ENCODE data around the gene CAVIN1.
"Not testable (repeated sequence)": the region's sequence is repeated elsewhere in the genome, so short reads cannot be mapped to it uniquely, and the experiment has no call there.

Gene CAVIN1, protein sequence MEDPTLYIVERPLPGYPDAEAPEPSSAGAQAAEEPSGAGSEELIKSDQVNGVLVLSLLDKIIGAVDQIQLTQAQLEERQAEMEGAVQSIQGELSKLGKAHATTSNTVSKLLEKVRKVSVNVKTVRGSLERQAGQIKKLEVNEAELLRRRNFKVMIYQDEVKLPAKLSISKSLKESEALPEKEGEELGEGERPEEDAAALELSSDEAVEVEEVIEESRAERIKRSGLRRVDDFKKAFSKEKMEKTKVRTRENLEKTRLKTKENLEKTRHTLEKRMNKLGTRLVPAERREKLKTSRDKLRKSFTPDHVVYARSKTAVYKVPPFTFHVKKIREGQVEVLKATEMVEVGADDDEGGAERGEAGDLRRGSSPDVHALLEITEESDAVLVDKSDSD

GRCh38 chr17:42422958-42423712 lies at the start of gene CAVIN1:
CAVIN1 (minus strand) TSS chr17:42423256; CDS start chr17:42423097, 159 bp downstream.
- peak; percentile 36 for DNase-seq

- DNase-seq, result no peak
Observed at GRCh38 chr17:42467889-42468288, 44.8 kb upstream of the CAVIN1 start.

DNA sequence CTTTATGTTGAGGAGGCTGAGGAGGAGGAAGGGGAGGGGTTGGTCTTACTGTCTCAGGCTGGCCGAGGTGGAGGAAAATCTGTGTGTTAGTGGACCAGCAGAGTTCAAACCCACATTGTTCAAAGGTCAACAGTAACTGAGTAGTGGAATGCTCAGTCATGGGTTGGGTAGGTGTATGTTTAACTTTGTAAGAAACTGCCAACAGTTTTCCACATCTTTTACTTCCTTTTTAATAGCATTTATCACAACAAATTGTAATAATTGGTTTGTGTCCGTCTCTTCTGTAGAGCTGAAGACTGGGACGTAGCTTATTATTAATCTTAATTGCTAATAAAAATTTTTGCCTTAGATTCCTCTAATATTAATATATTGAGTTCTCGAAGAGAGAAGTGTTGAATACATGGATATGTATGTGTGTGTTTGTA lies 40.9 kb upstream of the CAVIN1 start:
- DNase-seq, result no peak

DNA sequence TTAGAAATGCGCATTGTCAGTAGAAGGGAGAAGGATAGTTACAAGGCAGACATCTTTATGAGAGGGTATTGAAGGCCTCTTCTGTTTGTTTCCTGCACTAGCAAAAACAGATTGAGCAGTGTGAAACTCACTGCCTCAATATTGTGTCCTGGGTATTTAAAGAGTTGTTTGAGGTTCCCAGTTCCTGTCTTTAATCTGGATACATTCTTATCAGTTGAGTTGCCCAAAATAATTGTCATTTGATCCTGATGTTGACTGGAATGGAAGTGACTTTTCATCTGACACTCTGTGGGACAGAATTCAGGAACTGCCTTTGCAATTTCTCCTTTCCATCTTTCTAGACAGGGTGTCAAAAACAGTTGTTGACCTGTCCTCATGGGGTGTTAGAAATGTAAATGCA lies 37.3 kb upstream of the CAVIN1 start:
- DNase-seq, result no peak

DNA sequence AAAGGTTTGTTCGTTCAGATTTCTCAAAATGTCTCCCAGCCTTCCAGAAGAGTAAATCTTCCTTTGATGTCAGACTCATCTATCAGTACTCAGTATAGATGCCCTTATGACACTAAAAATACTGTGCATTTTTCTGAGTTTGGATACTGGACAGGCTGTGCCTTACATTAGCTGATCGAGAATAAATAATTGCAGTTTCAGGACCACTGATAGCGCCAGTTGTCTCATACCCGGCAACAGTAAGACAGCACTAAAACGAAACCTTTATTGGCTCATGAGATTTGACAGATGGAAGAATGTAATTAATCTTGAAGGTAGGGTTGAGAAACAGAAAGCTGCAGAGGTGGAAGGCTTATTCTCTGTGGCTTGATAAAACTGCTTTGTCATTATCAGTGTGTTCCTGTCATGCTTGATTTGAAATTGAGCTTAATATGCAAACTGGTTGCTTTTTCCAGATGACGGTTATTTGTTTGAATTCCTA lies 36.8 kb upstream of the CAVIN1 start:
- no peak for DNase-seq

DNA sequence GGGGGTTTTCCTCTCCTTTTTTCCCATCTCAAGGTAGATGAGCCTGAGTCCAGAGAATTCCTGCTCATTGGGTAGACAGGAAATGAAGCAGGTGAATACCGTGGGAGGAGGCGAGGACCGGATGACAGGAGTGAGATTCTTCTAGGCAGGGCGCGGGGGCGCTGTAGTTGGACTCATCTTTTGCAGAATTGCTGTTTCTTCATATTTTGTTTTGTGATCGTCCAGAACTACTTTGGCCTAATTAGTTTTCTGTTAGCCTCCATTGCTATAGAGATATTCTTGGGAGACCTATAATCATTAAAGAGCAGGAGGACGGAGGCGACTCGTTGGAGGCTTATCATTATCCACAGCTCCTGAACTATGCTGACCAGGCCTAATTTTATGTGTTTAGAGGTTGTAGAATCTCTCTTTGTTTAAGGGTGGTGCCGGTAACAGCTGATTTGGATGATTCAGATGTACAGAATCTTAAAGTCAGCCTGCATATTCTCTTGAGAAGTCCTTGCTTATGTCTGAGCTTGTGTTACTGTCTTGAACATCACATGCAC lies 36.3 kb upstream of the CAVIN1 start:
- DNase-seq, result peak; percentile 40

- DNase-seq, result peak; percentile 94
Observed at GRCh38 chr17:42458497-42459255, 35.6 kb upstream of the CAVIN1 start, which contains the start of gene ATP6V0A1. ATP6V0A1 (plus strand) TSS chr17:42458878; CDS start chr17:42460895, 2,017 bp downstream.

GRCh38 chr17:42457107-42457792 lies 34.2 kb upstream of the CAVIN1 start:
- DNase-seq, result no peak

DNA sequence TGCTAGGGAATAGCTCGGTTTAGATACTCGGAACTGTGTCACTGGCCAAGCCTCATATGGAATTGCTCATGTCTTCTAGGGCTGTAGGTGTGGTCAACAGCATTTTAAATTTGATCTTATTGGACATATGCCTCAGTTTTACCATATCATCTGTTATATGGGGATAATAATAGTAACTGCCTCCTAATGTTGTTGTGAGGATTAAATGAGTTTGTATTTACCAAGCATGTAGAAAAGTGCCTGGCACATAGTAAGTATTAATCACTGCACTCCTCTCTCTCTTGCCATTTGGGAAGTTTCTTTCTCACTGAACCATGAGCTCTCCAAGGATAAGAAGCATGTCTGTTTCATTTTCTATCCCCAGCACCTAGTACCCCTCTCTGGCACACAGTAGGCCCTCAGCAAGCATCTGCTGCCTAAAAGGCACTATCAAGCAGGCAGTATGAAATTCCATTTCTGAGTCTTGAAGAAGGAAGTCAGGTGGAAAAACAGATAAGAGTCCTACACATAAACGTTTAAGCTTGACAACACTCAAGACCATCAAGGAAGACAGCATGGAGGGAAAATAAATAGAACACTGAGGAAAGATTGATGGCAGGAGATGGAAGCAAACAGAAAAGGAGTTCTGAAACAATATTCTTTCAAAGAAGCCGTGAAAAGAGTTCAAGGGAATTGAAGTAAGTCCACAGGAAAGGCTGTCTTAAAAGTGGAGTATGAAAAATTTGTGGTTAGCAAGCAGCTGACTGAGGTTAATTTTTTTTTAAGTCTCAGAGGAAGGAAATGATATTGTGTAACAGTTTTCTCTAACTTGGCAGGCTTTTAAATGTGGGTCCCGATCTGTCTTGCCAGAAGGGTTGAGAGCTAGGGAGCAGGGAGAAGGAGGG lies 33.4 kb upstream of the CAVIN1 start:
- no peak for DNase-seq

- DNase-seq, result not testable (repeated sequence)
Observed at GRCh38 chr17:42454987-42455386, 31.9 kb upstream of the CAVIN1 start.

GRCh38 chr17:42453439-42453838 lies 30.4 kb upstream of the CAVIN1 start:
- no peak for DNase-seq

- not testable (repeated sequence) for DNase-seq
Observed at GRCh38 chr17:42451270-42451669, 28.2 kb upstream of the CAVIN1 start.

DNA sequence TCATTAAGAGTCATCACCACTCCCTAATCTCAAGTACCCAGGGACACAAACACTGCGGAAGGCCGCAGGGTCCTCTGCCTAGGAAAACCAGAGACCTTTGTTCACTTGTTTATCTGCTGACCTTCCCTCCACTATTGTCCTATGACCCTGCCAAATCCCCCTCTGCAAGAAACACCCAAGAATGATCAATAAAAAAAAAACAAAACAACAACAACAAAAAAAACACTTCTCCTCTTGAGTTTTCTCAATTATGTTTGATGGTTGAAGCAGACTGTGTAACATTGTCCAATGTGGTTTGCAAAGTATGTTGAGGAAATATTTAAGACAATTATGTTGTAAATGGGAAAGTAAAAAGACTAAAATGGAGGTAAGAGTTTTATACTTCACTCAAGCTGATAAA lies 26.8 kb upstream of the CAVIN1 start:
- DNase-seq, result not testable (repeated sequence)

- not testable (repeated sequence) for DNase-seq
Observed at GRCh38 chr17:42449176-42449575, 26.1 kb upstream of the CAVIN1 start.

DNA sequence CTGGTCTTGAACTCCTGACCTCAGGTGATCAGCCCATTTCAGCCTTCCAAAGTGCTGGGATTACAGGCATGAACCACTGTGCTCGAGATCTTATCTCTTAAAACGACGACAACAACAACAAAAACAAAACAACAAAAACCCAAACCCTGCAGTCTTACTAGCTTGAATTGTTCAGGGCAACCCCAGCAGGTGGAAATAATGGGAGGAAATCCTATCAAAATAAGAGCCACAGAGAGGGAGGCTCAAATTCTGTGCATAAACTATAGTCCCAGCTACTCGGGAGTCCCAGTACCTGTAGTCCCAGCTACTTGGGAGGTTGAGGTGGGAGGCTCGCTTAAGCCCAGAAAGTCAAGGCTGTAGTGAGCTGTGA lies 19.1 kb upstream of the CAVIN1 start:
- no peak for DNase-seq

DNA sequence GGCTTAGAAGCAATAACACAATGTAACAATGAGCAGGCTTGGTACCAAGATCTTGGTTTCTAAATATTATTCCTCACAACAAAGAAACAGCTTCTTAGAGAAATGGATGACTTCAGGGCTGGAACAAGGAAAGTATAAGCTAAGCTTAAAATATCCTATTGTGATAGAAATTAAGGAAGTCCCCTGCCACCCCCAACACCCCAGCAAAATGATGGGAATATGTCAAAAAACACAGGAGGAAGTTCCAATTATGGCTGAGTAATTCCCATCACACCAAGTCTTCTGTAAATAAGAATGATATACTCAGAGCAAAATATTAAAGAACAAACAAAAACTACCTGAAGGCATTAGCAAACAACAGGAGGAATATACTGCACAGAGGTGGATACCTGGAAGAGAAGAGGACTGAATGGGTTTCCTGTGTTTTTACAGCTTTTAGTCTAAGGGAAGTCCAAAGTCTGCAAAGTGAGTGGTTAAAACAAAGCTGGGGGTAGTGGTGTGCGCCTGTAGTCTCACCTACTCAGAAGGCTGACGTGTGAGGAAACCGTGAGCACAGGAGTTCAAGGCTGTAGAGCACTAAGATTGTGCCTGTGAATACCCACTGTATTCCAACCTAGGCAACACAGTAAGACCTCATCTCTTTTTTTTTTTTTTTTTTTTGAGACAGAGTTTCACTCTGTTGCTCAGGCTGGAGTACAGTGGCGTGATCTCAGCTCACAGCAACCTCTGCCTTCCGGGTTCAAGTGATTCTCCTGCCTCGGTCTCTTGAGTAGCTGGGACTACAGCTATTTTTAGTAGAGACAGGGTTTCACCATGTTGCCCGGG lies 18.5 kb upstream of the CAVIN1 start:
- no peak for DNase-seq

DNA sequence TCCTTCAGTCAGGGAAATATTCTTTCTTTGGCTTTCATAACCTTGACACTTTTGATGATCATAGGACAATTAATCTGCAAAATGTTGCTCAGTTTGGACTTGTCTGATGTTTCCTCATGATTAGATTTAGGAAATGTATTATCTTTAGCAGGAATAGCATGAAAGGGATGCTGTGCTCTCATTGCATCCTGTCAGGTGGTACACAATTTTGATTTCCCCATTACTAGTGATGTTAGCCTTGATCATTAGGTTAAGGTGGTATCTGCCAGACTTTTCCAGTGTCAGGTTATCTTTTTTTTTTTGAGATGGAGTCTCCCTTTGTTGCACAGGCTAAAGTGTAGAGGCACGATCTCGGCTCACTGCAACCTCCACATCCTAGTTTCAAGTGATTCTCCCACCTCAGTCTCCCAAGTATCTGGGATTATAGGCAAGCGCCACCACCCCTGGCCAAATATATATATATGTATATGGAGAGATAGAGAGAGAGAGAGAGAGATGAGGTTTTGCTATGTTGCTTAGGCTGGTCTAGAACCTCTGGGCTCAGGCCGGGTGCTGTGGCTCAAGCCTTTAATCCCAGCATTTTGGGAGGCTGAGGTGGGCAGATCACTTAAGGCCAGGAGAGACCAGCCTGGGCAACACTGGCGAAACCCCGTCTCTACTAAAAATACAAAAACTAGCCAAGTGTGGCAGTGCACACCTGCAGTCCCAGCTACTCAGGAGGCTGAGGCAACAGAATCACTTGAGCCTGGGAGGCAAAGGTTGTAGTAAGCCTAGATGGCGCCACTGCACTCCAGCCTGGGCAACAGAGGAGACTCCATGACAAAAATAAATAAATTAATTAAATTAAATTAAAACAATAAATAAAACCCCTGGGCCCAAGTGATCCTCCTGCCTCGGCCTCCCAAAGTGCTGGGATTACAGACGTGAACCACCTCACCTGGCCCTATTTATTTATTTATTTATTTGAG lies 15.8 kb upstream of the CAVIN1 start:
- DNase-seq, result peak; percentile 29

DNA sequence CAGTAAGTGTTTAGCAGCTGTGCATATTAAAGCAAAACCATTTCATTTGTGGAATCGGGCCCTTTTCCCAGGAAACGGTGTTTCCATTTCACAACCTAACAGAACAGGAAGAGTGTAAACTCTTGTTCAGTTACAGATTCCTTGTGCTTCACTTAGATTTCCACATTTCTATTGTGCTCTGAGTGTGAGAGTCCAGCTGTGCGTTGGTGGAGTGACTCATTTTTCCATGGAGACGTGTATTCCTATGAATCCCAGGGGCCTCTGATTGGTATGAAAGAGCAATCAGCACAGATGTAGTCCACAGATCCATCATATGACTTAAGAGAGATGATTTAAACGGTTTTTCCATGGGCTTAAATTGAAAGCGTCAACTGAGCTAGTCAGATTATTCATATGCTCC lies 13.3 kb upstream of the CAVIN1 start:
- DNase-seq, result no peak

- no peak for DNase-seq
Observed at GRCh38 chr17:42431758-42432161, 8.7 kb upstream of the CAVIN1 start.
